RPMI7951 (cell line): ENCODE data around the gene MRPL55. TPM values are rescaled to one million over a fixed set of nuclear protein-coding genes. Genes with fewer than 3 reads are reported as not detected.

Experiments
- DNase-seq: peaks from one replicate; pipeline ENCODE4 v3.0.0-alpha.2; 2012; ENCODE audit warnings: low read depth
- total RNA-seq: library from RNA; depleted of rRNA; stranded (reverse); fragments of >200 nt; shearing (Covaris generic); gene quantifications from 2 replicates; pipeline ENCODE4 v1.2.3, GENCODE V29; 2014; rRNA removed

The MRPL55 gene
- total RNA-seq = 63.2 and 83.0 TPM in 2 replicates

GRCh38 chr1:228109073-228109961 is at the start of gene MRPL55:
TSS of gene MRPL55 (minus strand) at chr1:228109299. CDS start at chr1:228108260, 1,039 bp downstream.
- peak; percentile 92 for DNase-seq

DNA sequence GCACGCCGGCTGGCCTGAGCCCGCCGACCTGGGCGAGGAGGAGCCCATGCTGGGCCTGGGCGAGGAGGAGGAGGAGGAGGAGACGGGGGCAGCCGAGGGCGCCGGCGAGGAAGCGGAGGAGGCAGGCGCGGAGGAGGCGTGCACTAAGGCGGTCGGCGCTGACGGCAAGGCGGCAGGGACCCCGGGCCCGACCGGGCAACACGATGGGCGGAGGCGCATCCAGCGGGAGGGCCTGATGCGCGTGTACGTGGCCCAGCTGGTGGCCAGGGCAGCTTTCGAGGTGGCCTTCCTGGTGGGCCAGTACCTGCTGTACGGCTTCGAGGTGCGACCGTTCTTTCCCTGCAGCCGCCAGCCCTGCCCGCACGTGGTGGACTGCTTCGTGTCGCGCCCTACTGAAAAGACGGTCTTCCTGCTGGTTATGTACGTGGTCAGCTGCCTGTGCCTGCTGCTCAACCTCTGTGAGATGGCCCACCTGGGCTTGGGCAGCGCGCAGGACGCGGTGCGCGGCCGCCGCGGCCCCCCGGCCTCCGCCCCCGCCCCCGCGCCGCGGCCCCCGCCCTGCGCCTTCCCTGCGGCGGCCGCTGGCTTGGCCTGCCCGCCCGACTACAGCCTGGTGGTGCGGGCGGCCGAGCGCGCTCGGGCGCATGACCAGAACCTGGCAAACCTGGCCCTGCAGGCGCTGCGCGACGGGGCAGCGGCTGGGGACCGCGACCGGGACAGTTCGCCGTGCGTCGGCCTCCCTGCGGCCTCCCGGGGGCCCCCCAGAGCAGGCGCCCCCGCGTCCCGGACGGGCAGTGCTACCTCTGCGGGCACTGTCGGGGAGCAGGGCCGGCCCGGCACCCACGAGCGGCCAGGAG is 49.3 kb upstream of the MRPL55 start:
- no peak for DNase-seq

- no peak for DNase-seq
Observed at GRCh38 chr1:228157729-228158126, 48.6 kb upstream of the MRPL55 start.

DNA sequence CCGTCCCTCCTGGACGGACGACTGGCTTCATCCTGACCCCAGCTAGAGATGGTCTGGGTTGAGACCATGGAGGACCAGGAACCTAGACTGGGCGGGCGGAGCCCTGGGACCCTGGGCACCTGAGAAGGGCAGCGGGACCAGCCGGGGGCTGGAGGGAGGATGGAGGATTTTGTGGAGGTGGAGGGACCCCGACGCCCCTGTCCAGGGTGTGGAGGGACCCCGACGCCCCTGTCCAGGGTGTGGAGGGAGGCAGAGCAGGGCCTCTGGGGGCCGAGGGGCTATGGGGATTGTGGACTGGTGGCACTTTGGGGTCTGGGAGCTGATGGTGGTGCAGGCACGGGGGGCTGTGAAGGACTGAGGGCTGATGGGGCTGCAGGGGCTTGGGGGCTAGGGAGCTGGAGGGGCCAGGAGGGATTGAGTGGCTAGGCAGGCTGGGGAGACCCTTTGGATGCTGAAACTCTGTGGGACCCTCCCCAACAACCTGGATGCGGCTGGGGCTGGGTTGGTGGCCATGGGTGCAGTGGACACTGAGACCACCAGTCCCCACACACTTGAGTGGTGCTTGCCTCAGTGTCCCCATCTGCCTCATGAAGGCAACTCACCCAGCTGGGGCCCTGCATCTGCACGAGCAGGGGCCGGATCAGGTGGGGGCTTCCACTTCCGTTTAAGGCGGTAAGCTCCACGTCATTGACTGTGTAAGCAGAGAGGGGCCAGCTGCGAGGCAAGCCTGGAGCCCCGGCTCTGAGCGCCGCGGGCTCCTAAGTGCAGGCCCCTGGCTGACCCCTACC is 48.0 kb upstream of the MRPL55 start:
- DNase-seq = no peak

DNA sequence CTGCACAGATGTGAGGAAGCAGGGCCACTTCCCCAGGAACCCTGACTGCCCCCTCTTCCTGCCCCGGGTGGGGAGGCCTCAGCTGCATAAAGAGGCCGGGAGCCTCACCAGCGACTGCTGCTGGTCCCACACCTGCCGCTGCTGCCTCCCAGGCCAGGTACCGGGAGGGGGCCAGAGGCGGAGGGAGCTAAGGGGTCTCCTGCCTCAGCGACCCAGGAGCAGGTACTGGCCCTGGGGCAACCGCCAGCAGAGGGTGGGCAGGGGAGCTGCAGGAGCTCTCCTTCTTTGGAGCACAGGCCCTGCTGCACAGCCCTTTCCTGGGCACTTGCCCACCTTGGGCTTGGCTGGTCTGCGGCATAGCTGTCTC is 47.4 kb upstream of the MRPL55 start:
- no peak for DNase-seq

DNA sequence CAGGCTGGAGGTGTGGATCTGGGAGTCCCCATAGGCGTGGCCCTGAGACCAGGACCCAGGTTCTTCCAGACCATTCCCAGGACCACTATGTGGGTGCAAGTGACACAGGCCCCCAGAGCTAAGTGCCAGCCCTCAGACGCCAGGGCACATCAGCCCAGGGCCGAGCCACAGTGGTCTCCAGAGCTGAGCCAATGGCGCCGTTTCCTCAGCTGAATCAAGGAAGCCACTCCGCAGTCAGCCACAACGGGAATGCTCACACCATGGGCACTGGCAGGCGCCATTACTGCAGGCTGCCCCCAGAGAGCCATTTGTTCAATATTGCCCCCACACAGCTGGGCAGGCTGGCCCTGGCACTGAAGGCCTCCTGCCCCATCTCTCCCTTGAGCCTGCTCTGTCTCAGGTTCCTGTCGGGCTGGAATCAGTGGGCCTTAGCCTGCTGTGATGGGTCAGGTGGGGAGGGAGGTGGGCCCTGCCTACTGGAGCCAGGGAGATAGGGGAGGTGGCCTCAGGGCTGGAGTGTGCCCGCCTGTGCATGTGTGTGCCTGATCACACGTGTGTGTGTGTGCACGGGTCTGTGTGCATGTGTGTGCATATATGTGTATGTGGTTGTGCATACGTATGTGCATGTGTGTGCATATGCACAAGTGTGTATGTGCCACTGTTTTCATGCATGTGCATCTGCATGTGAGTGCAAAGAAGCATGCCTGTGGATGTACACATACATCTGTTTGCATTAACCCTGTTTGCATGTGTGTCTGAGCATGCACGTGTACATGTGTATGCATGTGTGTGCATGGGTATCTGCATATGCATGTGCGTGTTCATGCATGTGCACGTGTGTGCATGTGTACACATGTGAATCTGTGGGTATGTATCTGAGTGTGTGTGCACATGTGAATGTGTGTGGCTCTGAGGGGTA is 46.8 kb upstream of the MRPL55 start:
- no peak for DNase-seq

GRCh38 chr1:228154670-228155571 is 45.8 kb upstream of the MRPL55 start:
- no peak for DNase-seq

DNA sequence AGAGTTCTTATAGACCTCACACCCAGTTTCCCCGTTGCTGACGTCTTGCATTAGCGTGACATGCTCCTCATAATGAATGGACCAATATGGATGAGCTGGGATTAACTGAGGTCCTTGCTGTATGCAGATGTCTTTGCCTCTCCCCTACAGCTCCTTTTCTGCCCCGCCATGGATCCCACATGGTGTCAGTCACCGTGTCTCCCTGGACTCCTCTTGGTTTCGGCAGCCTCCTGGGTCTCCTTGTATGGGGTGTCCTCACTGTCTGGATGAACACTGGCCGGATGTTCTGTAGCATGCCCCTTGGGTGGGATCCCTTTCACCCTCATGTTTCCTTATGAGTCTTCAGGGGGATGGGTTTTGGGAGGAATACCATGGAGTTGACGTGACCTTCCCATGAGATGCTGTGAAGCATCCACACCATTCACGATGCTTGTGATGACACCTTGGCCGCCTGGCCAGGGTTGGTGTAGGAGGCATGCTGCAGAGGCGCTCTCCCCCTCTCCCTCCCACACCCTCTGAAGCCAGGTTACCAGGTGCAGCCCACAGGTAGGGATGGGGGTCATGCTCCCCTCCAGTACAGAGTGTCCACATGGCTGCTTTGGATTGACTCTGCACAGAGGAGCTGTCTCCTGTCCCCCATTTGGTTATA is 45.0 kb upstream of the MRPL55 start:
- no peak for DNase-seq

DNA sequence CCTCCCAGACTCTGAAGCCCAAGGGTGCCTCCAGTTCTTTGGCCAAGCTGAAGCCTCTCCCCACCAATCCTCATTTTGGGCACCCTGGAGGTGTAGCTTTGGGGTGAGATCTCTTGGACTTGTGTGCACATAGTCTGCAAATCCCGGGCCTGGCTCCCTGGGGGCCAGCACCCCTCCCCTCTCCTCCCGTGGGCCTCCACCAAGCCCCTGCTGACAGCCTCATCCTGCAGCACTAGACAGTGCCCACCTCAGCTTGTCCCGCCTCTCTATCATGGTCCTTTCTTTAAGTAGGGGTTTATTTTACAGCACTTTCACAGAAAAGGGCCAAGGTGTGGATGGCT is 43.8 kb upstream of the MRPL55 start:
- DNase-seq = no peak

- no peak for DNase-seq
Observed at GRCh38 chr1:228152097-228152917, 43.2 kb upstream of the MRPL55 start.

GRCh38 chr1:228151180-228151925 is 42.3 kb upstream of the MRPL55 start:
- no peak for DNase-seq

DNA sequence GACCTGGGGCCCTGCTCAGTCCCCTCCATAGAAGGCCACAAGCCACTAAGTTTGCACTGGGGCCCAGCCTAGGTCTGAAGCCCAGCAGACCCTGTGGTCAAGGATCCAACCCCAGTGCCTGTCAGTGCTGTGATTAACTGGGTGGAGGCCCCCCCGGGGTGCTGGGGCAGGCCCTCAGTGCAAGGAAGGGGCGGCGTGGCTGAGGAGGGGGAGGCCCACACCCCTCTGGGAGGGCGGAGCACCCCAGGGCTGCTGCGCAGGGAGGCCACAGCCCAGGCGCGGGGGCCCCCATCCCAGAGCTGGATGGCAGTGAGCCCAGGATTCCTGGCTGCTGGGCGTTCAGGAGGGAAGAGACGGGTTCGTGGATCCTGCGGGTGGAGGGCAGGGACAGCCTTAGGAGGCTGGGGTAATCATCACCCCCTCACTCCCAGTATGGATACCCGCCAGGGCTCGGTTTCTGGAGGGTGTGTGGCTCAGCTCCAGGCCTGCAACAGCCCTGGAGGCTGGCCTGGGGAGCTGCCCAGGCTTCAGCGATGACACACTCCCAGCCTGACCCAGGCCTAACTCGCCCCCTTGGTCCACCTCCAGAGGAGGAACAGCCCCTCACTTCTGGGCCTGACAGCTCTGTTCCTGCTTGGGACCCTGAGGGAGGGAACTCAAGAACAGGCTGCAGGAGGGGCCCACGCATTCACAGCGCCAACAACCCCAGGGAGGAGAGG is 41.5 kb upstream of the MRPL55 start:
- DNase-seq = no peak

GRCh38 chr1:228150120-228150460 is 41.0 kb upstream of the MRPL55 start:
- DNase-seq = no peak

GRCh38 chr1:228149406-228150119 is 40.5 kb upstream of the MRPL55 start, which contains the start of gene GJC2:
TSS of gene GJC2 (plus strand) at chr1:228149930. CDS start at chr1:228157759, 7,829 bp downstream.
- DNase-seq = no peak

DNA sequence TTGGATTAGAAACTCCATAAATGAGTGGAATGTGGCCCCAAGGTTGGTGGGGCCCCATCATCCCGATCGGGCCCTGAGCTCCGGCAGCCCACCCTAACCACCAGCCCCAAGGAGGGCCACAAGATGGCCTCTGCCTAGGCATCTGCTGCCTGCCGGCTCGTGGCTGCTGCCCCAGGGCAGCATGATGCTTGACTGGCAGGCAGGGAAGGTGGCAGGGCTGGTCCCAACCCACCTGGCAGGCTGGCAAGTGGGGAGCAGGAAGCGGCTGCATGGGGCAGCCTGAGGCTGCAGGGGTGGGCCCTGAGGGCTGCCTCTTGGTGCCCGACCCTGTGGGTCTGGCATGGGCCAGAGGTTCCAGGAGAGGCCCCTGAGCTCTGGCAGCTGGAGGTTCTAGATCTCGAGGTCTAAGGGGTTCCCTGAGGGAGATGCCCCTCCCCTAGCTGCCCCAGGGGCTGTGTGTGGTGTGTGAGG is 39.9 kb upstream of the MRPL55 start:
- DNase-seq = no peak

DNA sequence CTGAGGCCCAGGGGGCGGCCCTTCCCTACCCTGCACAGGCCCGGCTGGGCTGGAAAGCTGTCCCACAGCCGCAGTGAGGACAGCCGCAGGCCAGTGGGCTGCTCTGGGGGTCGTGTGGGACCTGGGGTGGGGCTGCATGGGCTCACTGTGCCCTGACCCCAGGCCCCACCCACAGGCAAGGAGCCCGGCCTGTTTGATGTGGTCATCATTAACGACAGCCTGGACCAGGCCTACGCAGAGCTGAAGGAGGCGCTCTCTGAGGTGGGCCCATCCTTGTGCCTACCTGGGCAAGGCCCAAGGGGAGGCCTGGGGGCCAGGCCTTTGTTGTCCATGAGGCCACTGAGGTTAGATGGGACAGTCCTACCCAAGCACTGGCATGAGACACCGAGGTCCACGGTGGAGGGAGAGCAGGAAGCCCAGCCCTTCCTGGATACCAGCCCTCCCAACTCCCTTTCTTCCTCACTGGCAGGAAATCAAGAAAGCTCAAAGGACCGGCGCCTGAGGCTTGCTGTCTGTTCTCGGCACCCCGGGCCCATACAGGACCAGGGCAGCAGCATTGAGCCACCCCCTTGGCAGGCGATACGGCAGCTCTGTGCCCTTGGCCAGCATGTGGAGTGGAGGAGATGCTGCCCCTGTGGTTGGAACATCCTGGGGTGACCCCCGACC is 39.2 kb upstream of the MRPL55 start:
- DNase-seq = no peak
